Fibroblast of pulmonary artery (primary cell): Measurements from ENCODE around the gene DEFB124.
A peak's percentile ranks its signal among the peaks of the same experiment; 100 is the strongest.

Experiments
- DNase-seq: peaks from one replicate; pipeline ENCODE4 v3.0.0-alpha.2; 2010; ENCODE audit warnings: low read depth
- H3K4me3 ChIP-seq: replicated peaks from 2 replicates; pipeline ENCODE4 v1.5.1; 2011; ENCODE audit warnings: low read depth, mild to moderate bottlenecking, control low read depth, low read length, moderate library complexity
- CTCF ChIP-seq: IDR thresholded peaks from 2 replicates; pipeline ENCODE4 v1.5.1; 2011; ENCODE audit warnings: mild to moderate bottlenecking, control low read depth, low read length, inconsistent platforms; ENCODE audit errors: missing control alignments

The DEFB124 gene

GRCh38 chr20:31485450-31486339 lies 10.8 kb upstream of the DEFB124 start:
- TF ChIP-seq CTCF = no peak
- DNase-seq = peak; percentile 86
- H3K4me3 ChIP-seq = peak overlapping the region; percentile 28

- TF ChIP-seq CTCF = no peak
- DNase-seq = no peak
- no peak overlapping the region for H3K4me3 ChIP-seq
Measured at GRCh38 chr20:31484001-31484400, 9.1 kb upstream of the DEFB124 start.

- no peak overlapping the region for H3K4me3 ChIP-seq
- no peak for TF ChIP-seq CTCF
- peak; percentile 56 for DNase-seq
Measured at GRCh38 chr20:31476643-31477215, 1.8 kb upstream of the DEFB124 start.

- no peak for TF ChIP-seq CTCF
- no peak for DNase-seq
- no peak overlapping the region for H3K4me3 ChIP-seq
Measured at GRCh38 chr20:31476294-31476585, 1.3 kb upstream of the DEFB124 start.

GRCh38 chr20:31475472-31476293 lies 756 bp upstream of the DEFB124 start:
- TF ChIP-seq CTCF = no peak
- no peak for DNase-seq
- peak overlapping the region; percentile 48 for H3K4me3 ChIP-seq

GRCh38 chr20:31474097-31474436 lies 860 bp downstream of the DEFB124 start:
- no peak for DNase-seq
- H3K4me3 ChIP-seq = no peak overlapping the region
- TF ChIP-seq CTCF = no peak
